ENCODE results near the gene MELTF. TPM values are rescaled to one million over a fixed set of nuclear protein-coding genes. Genes with fewer than 3 reads are reported as not detected.

MELTF gene
- total and polyA plus RNA-seq, 9 of the 15 experiments (the other 6 are each of a cell fraction or from before 2014, with no cell fraction given), result 0.35 to 10.5 (median 4.5) TPM

DNA sequence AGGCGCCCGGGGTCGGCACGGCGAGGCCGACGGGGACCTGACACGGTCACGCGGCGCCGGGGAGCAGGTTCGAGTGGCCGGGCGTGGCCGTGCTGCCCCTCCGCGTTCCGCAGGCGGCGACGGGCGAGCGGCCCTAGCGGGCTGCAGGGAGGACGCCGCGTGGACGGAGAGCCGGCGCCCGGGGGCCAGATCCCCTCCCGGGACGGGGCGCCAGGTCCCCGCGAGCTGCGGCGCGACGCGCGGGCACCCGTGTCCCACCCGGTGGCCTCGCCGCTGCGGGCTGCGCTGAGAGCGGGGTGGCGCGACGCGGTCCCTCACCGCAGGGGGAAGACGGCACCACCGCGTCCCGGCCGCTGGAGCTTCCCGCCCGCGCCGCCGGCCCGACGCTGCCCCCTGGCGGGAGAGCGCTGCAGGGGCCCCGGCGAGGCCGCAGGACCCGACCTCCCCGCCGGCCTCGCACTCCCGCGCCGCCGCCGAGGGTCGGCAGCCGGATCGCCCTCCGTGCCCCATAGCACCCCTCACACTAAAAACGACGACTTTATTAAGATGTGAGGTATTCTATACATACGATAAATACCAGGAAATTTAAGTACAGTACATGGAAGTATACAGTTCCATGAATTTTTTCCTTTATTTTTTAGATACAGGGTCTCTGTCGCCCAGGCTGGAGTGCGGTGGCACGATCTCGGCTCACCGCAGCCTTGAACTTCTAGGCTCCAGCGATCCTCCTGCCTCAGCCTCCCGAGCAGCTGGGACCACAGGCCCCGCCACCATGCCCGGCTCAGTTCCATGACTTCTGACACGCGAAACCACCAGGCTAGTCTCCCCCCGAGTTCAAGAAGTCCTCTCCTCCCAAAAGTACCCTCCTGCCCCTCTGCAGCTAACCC, 59.7 kb downstream of the MELTF start (continued):
- TF ChIP-seq, protein P1, sequence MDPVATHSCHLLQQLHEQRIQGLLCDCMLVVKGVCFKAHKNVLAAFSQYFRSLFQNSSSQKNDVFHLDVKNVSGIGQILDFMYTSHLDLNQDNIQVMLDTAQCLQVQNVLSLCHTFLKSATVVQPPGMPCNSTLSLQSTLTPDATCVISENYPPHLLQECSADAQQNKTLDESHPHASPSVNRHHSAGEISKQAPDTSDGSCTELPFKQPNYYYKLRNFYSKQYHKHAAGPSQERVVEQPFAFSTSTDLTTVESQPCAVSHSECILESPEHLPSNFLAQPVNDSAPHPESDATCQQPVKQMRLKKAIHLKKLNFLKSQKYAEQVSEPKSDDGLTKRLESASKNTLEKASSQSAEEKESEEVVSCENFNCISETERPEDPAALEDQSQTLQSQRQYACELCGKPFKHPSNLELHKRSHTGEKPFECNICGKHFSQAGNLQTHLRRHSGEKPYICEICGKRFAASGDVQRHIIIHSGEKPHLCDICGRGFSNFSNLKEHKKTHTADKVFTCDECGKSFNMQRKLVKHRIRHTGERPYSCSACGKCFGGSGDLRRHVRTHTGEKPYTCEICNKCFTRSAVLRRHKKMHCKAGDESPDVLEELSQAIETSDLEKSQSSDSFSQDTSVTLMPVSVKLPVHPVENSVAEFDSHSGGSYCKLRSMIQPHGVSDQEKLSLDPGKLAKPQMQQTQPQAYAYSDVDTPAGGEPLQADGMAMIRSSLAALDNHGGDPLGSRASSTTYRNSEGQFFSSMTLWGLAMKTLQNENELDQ (CRISPR knock-in tag; IDR thresholded peaks at IDR 0.05; ENCODE audit: borderline replicate concordance), result no peak
- TF ChIP-seq, protein P2, sequence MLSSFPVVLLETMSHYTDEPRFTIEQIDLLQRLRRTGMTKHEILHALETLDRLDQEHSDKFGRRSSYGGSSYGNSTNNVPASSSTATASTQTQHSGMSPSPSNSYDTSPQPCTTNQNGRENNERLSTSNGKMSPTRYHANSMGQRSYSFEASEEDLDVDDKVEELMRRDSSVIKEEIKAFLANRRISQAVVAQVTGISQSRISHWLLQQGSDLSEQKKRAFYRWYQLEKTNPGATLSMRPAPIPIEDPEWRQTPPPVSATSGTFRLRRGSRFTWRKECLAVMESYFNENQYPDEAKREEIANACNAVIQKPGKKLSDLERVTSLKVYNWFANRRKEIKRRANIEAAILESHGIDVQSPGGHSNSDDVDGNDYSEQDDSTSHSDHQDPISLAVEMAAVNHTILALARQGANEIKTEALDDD (IDR thresholded peaks at IDR 0.05), result no peak
- TF ChIP-seq HCFC1 (IDR thresholded peaks at IDR 0.05; ENCODE audit: low read depth, low read length) (peak; percentile 39), RBM15 (IDR thresholded peaks at IDR 0.05; ENCODE audit: insufficient read depth, low read length) (no peak), TAF15 (IDR thresholded peaks at IDR 0.05; ENCODE audit: low read depth, low read length) (no peak), HMG20B (CRISPR knock-in tag; IDR thresholded peaks at IDR 0.05) (no peak), ZBTB17 (CRISPR knock-in tag; IDR thresholded peaks at IDR 0.05) (no peak), ZNF274 (IDR thresholded peaks at IDR 0.05; ENCODE audit: borderline replicate concordance, low read depth, low read length) (no peak)
- TF ChIP-seq, protein P3, sequence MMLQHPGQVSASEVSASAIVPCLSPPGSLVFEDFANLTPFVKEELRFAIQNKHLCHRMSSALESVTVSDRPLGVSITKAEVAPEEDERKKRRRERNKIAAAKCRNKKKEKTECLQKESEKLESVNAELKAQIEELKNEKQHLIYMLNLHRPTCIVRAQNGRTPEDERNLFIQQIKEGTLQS (IDR thresholded peaks at IDR 0.05), result no peak
- TF ChIP-seq, protein P3 (CRISPR knock-in tag; conservative IDR thresholded peaks at IDR 0.05), result no peak
- TF ChIP-seq, protein P4, sequence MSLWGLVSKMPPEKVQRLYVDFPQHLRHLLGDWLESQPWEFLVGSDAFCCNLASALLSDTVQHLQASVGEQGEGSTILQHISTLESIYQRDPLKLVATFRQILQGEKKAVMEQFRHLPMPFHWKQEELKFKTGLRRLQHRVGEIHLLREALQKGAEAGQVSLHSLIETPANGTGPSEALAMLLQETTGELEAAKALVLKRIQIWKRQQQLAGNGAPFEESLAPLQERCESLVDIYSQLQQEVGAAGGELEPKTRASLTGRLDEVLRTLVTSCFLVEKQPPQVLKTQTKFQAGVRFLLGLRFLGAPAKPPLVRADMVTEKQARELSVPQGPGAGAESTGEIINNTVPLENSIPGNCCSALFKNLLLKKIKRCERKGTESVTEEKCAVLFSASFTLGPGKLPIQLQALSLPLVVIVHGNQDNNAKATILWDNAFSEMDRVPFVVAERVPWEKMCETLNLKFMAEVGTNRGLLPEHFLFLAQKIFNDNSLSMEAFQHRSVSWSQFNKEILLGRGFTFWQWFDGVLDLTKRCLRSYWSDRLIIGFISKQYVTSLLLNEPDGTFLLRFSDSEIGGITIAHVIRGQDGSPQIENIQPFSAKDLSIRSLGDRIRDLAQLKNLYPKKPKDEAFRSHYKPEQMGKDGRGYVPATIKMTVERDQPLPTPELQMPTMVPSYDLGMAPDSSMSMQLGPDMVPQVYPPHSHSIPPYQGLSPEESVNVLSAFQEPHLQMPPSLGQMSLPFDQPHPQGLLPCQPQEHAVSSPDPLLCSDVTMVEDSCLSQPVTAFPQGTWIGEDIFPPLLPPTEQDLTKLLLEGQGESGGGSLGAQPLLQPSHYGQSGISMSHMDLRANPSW (CRISPR knock-in tag; IDR thresholded peaks at IDR 0.05), result no peak
- TF ChIP-seq, protein P5, sequence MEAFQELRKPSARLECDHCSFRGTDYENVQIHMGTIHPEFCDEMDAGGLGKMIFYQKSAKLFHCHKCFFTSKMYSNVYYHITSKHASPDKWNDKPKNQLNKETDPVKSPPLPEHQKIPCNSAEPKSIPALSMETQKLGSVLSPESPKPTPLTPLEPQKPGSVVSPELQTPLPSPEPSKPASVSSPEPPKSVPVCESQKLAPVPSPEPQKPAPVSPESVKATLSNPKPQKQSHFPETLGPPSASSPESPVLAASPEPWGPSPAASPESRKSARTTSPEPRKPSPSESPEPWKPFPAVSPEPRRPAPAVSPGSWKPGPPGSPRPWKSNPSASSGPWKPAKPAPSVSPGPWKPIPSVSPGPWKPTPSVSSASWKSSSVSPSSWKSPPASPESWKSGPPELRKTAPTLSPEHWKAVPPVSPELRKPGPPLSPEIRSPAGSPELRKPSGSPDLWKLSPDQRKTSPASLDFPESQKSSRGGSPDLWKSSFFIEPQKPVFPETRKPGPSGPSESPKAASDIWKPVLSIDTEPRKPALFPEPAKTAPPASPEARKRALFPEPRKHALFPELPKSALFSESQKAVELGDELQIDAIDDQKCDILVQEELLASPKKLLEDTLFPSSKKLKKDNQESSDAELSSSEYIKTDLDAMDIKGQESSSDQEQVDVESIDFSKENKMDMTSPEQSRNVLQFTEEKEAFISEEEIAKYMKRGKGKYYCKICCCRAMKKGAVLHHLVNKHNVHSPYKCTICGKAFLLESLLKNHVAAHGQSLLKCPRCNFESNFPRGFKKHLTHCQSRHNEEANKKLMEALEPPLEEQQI (IDR thresholded peaks at IDR 0.05), result no peak
- TF ChIP-seq, protein P6, sequence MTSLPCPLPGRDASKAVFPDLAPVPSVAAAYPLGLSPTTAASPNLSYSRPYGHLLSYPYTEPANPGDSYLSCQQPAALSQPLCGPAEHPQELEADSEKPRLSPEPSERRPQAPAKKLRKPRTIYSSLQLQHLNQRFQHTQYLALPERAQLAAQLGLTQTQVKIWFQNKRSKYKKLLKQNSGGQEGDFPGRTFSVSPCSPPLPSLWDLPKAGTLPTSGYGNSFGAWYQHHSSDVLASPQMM (CRISPR knock-in tag; IDR thresholded peaks at IDR 0.05), result no peak
- TF ChIP-seq, protein P7, sequence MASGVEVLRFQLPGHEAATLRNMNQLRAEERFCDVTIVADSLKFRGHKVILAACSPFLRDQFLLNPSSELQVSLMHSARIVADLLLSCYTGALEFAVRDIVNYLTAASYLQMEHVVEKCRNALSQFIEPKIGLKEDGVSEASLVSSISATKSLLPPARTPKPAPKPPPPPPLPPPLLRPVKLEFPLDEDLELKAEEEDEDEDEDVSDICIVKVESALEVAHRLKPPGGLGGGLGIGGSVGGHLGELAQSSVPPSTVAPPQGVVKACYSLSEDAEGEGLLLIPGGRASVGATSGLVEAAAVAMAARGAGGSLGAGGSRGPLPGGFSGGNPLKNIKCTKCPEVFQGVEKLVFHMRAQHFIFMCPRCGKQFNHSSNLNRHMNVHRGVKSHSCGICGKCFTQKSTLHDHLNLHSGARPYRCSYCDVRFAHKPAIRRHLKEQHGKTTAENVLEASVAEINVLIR (CRISPR knock-in tag; IDR thresholded peaks at IDR 0.05), result no peak

Data from K562 (cell line).